ENCODE measurements around the gene MC5R.

GRCh38 chr18:13808294-13809042 lies 15.5 kb upstream of the MC5R start:
- TF ChIP-seq REST (IDR thresholded peaks at IDR 0.05) (no peak), CTCF (IDR thresholded peaks at IDR 0.05; ENCODE audit: low read depth, low read length, missing input control) (no peak), ATF3 (IDR thresholded peaks at IDR 0.05) (no peak), MAX (IDR thresholded peaks at IDR 0.05) (no peak), YY1 (IDR thresholded peaks at IDR 0.05) (no peak), ZBTB33 (IDR thresholded peaks at IDR 0.05) (no peak), RAD21 (IDR thresholded peaks at IDR 0.05) (no peak), TAF1 (conservative IDR thresholded peaks at IDR 0.05) (no peak)
